ENCODE measurements around the gene HOOK2. TPM values are rescaled to one million over a fixed set of nuclear protein-coding genes. Genes with fewer than 3 reads are reported as not detected.

HOOK2 gene
- total and polyA plus RNA-seq, 9 of the 15 experiments (the other 6 are each of a cell fraction or from before 2014, with no cell fraction given), result 1.3 to 17.2 (median 9.9) TPM

- TF ChIP-seq THAP12 (CRISPR knock-in tag; IDR thresholded peaks at IDR 0.05) (0 out of 2 replicates have a peak, but pooled peaks have one; percentile 44), POLR2H (tag; IDR thresholded peaks at IDR 0.05; ENCODE audit: low read depth) (peak; percentile 82), CEBPG (CRISPR knock-in tag; IDR thresholded peaks at IDR 0.05) (no peak; the same call in none of the 2 replicates), CEBPG (tag; conservative IDR thresholded peaks at IDR 0.05 in 1 of 2, IDR thresholded peaks at IDR 0.05 in 1 of 2) (no peak), ZFX (CRISPR knock-in tag; IDR thresholded peaks at IDR 0.05) (peak; percentile 96), MCM5 (IDR thresholded peaks at IDR 0.05; ENCODE audit: low read depth) (no peak), ZNF23 (CRISPR knock-in tag; IDR thresholded peaks at IDR 0.05) (no peak), MAFF (IDR thresholded peaks at IDR 0.05; ENCODE audit: low read length) (peak; percentile 13; the same call in 1 of the 2 replicates), GTF3C2 (IDR thresholded peaks at IDR 0.05; ENCODE audit: borderline replicate concordance, extremely low read depth, insufficient read length) (no peak), PTTG1 (tag; IDR thresholded peaks at IDR 0.05; ENCODE audit: low read depth) (no peak), SMC3 (conservative IDR thresholded peaks at IDR 0.05; ENCODE audit: insufficient read depth, low read depth, low read length) (no peak)
Measured at GRCh38 chr19:12801466-12802266, 26.3 kb upstream of the HOOK2 start, which contains the start of the genes PRDX2 and THSD8 (continued).
